Embryonic facial prominence (tissue), 1 donor: Measurements from ENCODE around the gene SH2D3A.

Experiments used
- DNase-seq: peaks from one replicate; pipeline ENCODE4 v3.0.0-alpha.2; 2016; ENCODE audit errors: extremely low spot score

The SH2D3A gene

GRCh38 chr19:6708346-6708745, 58.9 kb downstream of the SH2D3A start:
- no peak for DNase-seq

DNA sequence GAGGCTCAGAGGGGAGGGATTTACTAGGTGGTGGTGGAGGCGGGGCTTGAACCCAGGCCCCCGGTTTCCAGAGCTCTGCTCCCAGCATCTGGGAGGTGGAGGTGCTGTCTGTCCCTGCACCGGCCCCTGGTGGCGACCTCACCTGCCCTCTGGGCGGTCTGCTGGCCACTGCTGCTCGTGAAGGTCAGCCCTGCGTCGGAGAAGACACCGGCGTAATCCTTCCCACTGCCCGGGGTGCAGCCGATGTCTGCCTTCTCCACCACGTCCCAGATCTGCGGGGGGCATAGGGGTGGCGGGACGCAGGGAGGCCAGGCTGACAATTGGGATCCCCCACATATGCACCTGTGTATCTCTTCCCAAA, 59.6 kb downstream of the SH2D3A start:
- no peak for DNase-seq

DNA sequence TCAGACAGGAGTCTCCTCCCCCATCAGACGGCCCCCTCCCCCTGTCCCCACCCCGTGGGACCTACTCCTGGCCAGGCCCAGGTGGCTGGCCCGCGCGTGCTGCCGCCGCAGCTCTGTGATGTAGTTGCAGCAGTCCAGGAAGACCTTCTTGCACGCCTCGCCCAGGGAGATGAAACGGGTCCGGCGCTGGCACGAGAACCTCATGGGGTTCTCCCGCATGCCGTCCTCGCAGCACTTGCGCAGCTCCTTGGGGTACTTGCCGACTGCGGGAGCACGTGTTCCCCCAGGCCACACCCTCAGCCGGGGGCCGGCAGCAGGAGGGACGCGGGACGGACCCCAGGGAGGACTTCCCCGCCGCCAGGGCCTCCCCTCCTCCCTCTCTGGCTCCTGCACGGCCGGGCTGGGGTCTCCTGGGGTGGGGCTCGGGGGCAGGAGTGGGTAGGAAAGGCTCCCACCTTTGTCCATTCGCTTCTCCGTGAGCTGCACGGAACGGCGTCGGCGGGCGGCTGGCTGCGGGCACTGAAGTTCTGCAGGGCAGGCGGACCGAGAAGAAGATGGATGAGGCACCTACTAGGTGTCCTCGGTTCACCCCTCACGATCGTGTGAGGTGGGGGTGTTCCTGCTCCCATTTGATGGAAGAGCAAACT, 60.1 kb downstream of the SH2D3A start:
- no peak for DNase-seq

- DNase-seq: no peak
These were observed 60.6 kb downstream of the SH2D3A start for GRCh38 chr19:6706633-6706958.

GRCh38 chr19:6705931-6706632, 61.2 kb downstream of the SH2D3A start:
- DNase-seq: no peak
